Ectodermal cell (in vitro differentiated cells): ENCODE measurements around the gene FCRL6.

ENCODE experiments used
- H3K27ac ChIP-seq: 2 replicates; pipeline ENCODE4 v1.7.0; 2013; ENCODE audit warnings: mild to moderate bottlenecking, low read depth, low read length; ENCODE audit not compliant: insufficient read depth, poor library complexity, severe bottlenecking
- H3K27me3 ChIP-seq: 2 replicates; pipeline ENCODE4 v1.7.0; 2013; ENCODE audit warnings: mild to moderate bottlenecking, low read length; ENCODE audit not compliant: insufficient read depth, control insufficient read depth, poor library complexity, severe bottlenecking
- H3K36me3 ChIP-seq: one replicate; pipeline ENCODE4 v1.7.0; 2013; ENCODE audit warnings: low read length; ENCODE audit not compliant: control insufficient read depth, insufficient read depth
- H3K4me1 ChIP-seq: one replicate; pipeline ENCODE4 v1.7.0; 2013; ENCODE audit warnings: low read length; ENCODE audit not compliant: control insufficient read depth, insufficient read depth
- H3K4me3 ChIP-seq: 2 replicates; pipeline ENCODE4 v1.7.0; 2013; ENCODE audit warnings: low read depth, low read length, control low read depth; ENCODE audit not compliant: insufficient read depth
- H3K9me3 ChIP-seq: 2 replicates; pipeline ENCODE4 v1.7.0; 2013; ENCODE audit warnings: mild to moderate bottlenecking, low read length, moderate library complexity; ENCODE audit not compliant: control insufficient read depth
- WGBS, 2 experiments: methylation state at CpG; one replicate each; pipeline ENCODE4 v1.1.7; 2013; ENCODE audit warnings: missing lambda C conversion rate in 2 of 2; 5-methylcytosine and 5-hydroxymethylcytosine counted together

Gene FCRL6

GRCh38 chr1:159779403-159779851 lies 22.7 kb upstream of the FCRL6 start:
- H3K36me3 ChIP-seq: no peaks in the 10 kb centered on the region
- no peaks in the 10 kb centered on the region for H3K4me1 ChIP-seq
- 80 to 82% methylated on average over 1 to 2 of the region's 2 CpGs for WGBS, 2 experiments

GRCh38 chr1:159780583-159781582 lies 21.3 kb upstream of the FCRL6 start, which contains the start of gene DUSP23:
Gene DUSP23, plus strand, starts transcription at chr1:159780962. Its CDS starts 139 bp downstream, at chr1:159781101.
- H3K9me3 ChIP-seq: no peaks in the 10 kb centered on the region

More at GRCh38 chr1:159779403-159779851, 22.7 kb upstream of the FCRL6 start:
- H3K27me3 ChIP-seq: no peaks in the 10 kb centered on the region
- H3K9me3 ChIP-seq: no peaks in the 10 kb centered on the region
- H3K27ac ChIP-seq: no peak overlapping the region
- no peak overlapping the region for H3K4me3 ChIP-seq

GRCh38 chr1:159781992-159782391 lies 20.2 kb upstream of the FCRL6 start:
- WGBS, 2 experiments: 92 to 94% methylated on average over 12 of the region's 12 CpGs

More at GRCh38 chr1:159780583-159781582, 21.3 kb upstream of the FCRL6 start, which contains the start of gene DUSP23:
- 55 to 61% methylated on average over 88 of the region's 88 CpGs for WGBS, 2 experiments
- Histone ChIP-seq H3K36me3 (no peaks in the 10 kb centered on the region), H3K4me3 (peak within 1 kb of the TSS; percentile 45), H3K27me3 (no peaks in the 10 kb centered on the region), H3K27ac (no peak within 1 kb of the TSS), H3K4me1 (no peaks in the 10 kb centered on the region)

GRCh38 chr1:159783724-159784123 lies 18.4 kb upstream of the FCRL6 start:
- H3K27ac ChIP-seq: no peak overlapping the region
- H3K36me3 ChIP-seq: no peaks in the 10 kb centered on the region
- H3K9me3 ChIP-seq: no peaks in the 10 kb centered on the region
- 67 to 75% methylated on average over 1 of the region's 1 CpG for WGBS, 2 experiments
- no peaks in the 10 kb centered on the region for H3K4me1 ChIP-seq
- no peak overlapping the region for H3K4me3 ChIP-seq
- H3K27me3 ChIP-seq: no peaks in the 10 kb centered on the region

More at GRCh38 chr1:159781992-159782391, 20.2 kb upstream of the FCRL6 start:
- Histone ChIP-seq H3K9me3 (no peaks in the 10 kb centered on the region), H3K36me3 (no peaks in the 10 kb centered on the region), H3K4me3 (no peak overlapping the region), H3K27ac (no peak overlapping the region), H3K4me1 (no peaks in the 10 kb centered on the region), H3K27me3 (no peaks in the 10 kb centered on the region)

GRCh38 chr1:159786465-159786864 lies 15.7 kb upstream of the FCRL6 start:
- Histone ChIP-seq H3K27me3 (no peaks in the 10 kb centered on the region), H3K27ac (no peak overlapping the region), H3K36me3 (no peaks in the 10 kb centered on the region), H3K4me1 (no peaks in the 10 kb centered on the region), H3K4me3 (no peak overlapping the region), H3K9me3 (no peaks in the 10 kb centered on the region)
- WGBS, 2 experiments: 93 to 100% methylated on average over 3 of the region's 3 CpGs

- no peak overlapping the region for H3K27ac ChIP-seq
- no peaks in the 10 kb centered on the region for H3K9me3 ChIP-seq
- 91 to 95% methylated on average over 3 of the region's 3 CpGs for WGBS, 2 experiments
- no peaks in the 10 kb centered on the region for H3K4me1 ChIP-seq
- no peak overlapping the region for H3K4me3 ChIP-seq
- H3K27me3 ChIP-seq: no peaks in the 10 kb centered on the region
- no peaks in the 10 kb centered on the region for H3K36me3 ChIP-seq
Observed at GRCh38 chr1:159786966-159787365, 15.2 kb upstream of the FCRL6 start.

GRCh38 chr1:159790237-159790917 lies 11.8 kb upstream of the FCRL6 start:
- Histone ChIP-seq H3K27me3 (no peaks in the 10 kb centered on the region), H3K4me3 (no peak overlapping the region), H3K36me3 (no peaks in the 10 kb centered on the region), H3K9me3 (no peaks in the 10 kb centered on the region), H3K27ac (no peak overlapping the region), H3K4me1 (no peaks in the 10 kb centered on the region)
- WGBS, 2 experiments: 4 to 7% methylated on average over 2 of the region's 2 CpGs

GRCh38 chr1:159791031-159791430 lies 11.1 kb upstream of the FCRL6 start:
- WGBS, 2 experiments: 91 to 94% methylated on average over 3 of the region's 3 CpGs
- H3K27me3 ChIP-seq: no peaks in the 10 kb centered on the region
- H3K9me3 ChIP-seq: no peaks in the 10 kb centered on the region
- H3K36me3 ChIP-seq: no peaks in the 10 kb centered on the region
- H3K4me3 ChIP-seq: no peak overlapping the region
- no peak overlapping the region for H3K27ac ChIP-seq
- no peaks in the 10 kb centered on the region for H3K4me1 ChIP-seq

- Histone ChIP-seq H3K9me3 (no peaks in the 10 kb centered on the region), H3K36me3 (no peaks in the 10 kb centered on the region), H3K4me3 (no peak overlapping the region), H3K27me3 (no peaks in the 10 kb centered on the region), H3K27ac (no peak overlapping the region), H3K4me1 (no peaks in the 10 kb centered on the region)
- WGBS, 2 experiments: 45 to 52% methylated on average over 3 of the region's 3 CpGs
Observed at GRCh38 chr1:159791461-159791860, 10.7 kb upstream of the FCRL6 start.

- H3K9me3 ChIP-seq: no peaks in the 10 kb centered on the region
- H3K27me3 ChIP-seq: no peaks in the 10 kb centered on the region
- WGBS, 2 experiments: 58 to 62% methylated on average over 5 of the region's 5 CpGs
- no peak overlapping the region for H3K27ac ChIP-seq
- no peaks in the 10 kb centered on the region for H3K36me3 ChIP-seq
- no peak overlapping the region for H3K4me3 ChIP-seq
- no peaks in the 10 kb centered on the region for H3K4me1 ChIP-seq
Observed at GRCh38 chr1:159795534-159795933, 6.6 kb upstream of the FCRL6 start.
